HepG2 (cell line): ENCODE data around the gene FGD5. TPM values are rescaled to one million over a fixed set of nuclear protein-coding genes. Genes with fewer than 3 reads are reported as not detected.

Source experiments
- ATAC-seq: fragments of 200-7000 bp; cut with Tn5 transposase; 3 replicates; pipeline ENCODE4 v1.9.1; 2020; ENCODE audit warnings: mild to moderate bottlenecking, moderate library complexity
- BruUV-seq: library from RNA; stranded (reverse); fragments of 400-500 nt; replicated peaks from 2 replicates; lab custom pipeline; 2021; lab: Mats Ljungman, UMichigan
- CTCF ChIA-PET: fragments of 300-600 bp; formaldehyde crosslinking; extraction: SDS; loops from one replicate; lab custom pipeline; 2021; ENCODE audit warnings: low total read pairs, inconsistent platforms, low intra/inter-chr PET ratio; lab: Yijun Ruan, JAX
- POLR2A ChIA-PET: fragments of 350-600 bp; sonication (Branson Sonifier 250); formaldehyde crosslinking; loops from one replicate; lab custom pipeline; 2020; ENCODE audit warnings: antibody characterized with exemption, inconsistent platforms; lab: Yijun Ruan, JAX
- DNase-seq: peaks from one replicate; pipeline ENCODE4 v3.0.0-alpha.2; 2015; ENCODE audit warnings: low spot score
- FAIRE-seq: peaks from 3 replicates; lab custom pipeline; 2011; peaks lifted over from hg19 to GRCh38; lab: Jason Lieb, UNC
- H2AFZ ChIP-seq: one replicate; pipeline ENCODE4 v1.6.1; 2011; ENCODE audit warnings: low read length, inconsistent platforms
- H3K27ac ChIP-seq: fragments of 300-600 bp; 3 replicates; pipeline ENCODE4 v1.8.0; 2011; ENCODE audit warnings: mixed run types, mild to moderate bottlenecking, mixed read lengths, low read length, inconsistent platforms; ENCODE audit not compliant: insufficient read depth; ENCODE audit errors: extremely low read length
- H3K27me3 ChIP-seq, 2 experiments: fragments of 200-600 bp in 1 of 2; 2 replicates in 1 of 2; 3 replicates in 1 of 2; pipeline versions ENCODE4 v1.6.0 to v1.8.0; 2011; ENCODE audit warnings: low read length in 2 of 2, mild to moderate bottlenecking in 2 of 2, moderate library complexity in 2 of 2, inconsistent platforms in 1 of 2; ENCODE audit not compliant: insufficient read depth in 2 of 2, control insufficient read depth in 1 of 2
- H3K36me3 ChIP-seq, 2 experiments: fragments of 200-600 bp in 1 of 2; replicated peaks in 1 of 2; 2 replicates in 1 of 2; 3 replicates in 1 of 2; pipeline versions ENCODE4 v1.5.1 to v1.8.0; 2011; ENCODE audit warnings: low read length in 2 of 2, inconsistent platforms in 1 of 2; ENCODE audit not compliant: insufficient read depth in 2 of 2, control insufficient read depth in 1 of 2
- H3K4me1 ChIP-seq: 2 replicates; pipeline ENCODE4 v1.5.1; 2012; ENCODE audit warnings: low read length, inconsistent platforms; ENCODE audit not compliant: insufficient read depth
- H3K4me2 ChIP-seq: 2 replicates; pipeline ENCODE4 v1.6.0; 2011; ENCODE audit warnings: low read depth, low read length, inconsistent platforms
- H3K4me3 ChIP-seq, 3 experiments: fragments of 200-600 bp in 1 of 3; sonication (generic), shearing (Covaris generic) in 1 of 3; replicated peaks in 1 of 3; 2 replicates each; pipeline ENCODE4 v1.5.1; 2011 to 2016; ENCODE audit warnings: low read length in 3 of 3, inconsistent platforms in 2 of 3, low read depth in 2 of 3, mild to moderate bottlenecking in 2 of 3, control low read depth in 1 of 3, mixed read lengths in 1 of 3; ENCODE audit not compliant: insufficient read depth in 1 of 3
- H3K79me2 ChIP-seq: one replicate; pipeline ENCODE4 v1.6.1; 2011; ENCODE audit warnings: low read length, inconsistent platforms; ENCODE audit not compliant: insufficient read depth
- H3K9ac ChIP-seq: 2 replicates; pipeline ENCODE4 v1.6.0; 2011; ENCODE audit warnings: mild to moderate bottlenecking, low read depth, low read length, inconsistent platforms; ENCODE audit not compliant: insufficient read depth
- H3K9me3 ChIP-seq: 2 replicates; pipeline ENCODE4 v1.5.1; 2012; ENCODE audit warnings: mild to moderate bottlenecking, low read length
- H4K20me1 ChIP-seq: 2 replicates; pipeline ENCODE4 v1.6.0; 2011; ENCODE audit warnings: inconsistent platforms, mild to moderate bottlenecking, low read length, moderate library complexity; ENCODE audit not compliant: insufficient read depth
- EED ChIP-seq: sonication (generic); formaldehyde crosslinking; IDR thresholded peaks from 2 replicates; pipeline ENCODE4 v1.5.0; 2020; ENCODE audit warnings: mild to moderate bottlenecking, missing genetic modification reagents
- FOXP1 ChIP-seq, 2 experiments: fragments of 450-650 bp in 1 of 2; IDR thresholded peaks; 2 replicates each; pipeline ENCODE4 v1.6.1; 2017 to 2018; ENCODE audit warnings: antibody characterized with exemption in 1 of 2
- HOXA3 ChIP-seq: sonication (generic); formaldehyde crosslinking; IDR thresholded peaks from 2 replicates; pipeline ENCODE4 v1.5.0; 2020; ENCODE audit warnings: missing genetic modification reagents
- ISX ChIP-seq: sonication (generic); formaldehyde crosslinking; conservative IDR thresholded peaks from 2 replicates; pipeline ENCODE4 v1.5.0; 2020; ENCODE audit warnings: missing genetic modification reagents
- KAT2B ChIP-seq: fragments of 150-350 bp; IDR thresholded peaks from 2 replicates; pipeline ENCODE4 v1.6.1; 2014; ENCODE audit warnings: low read depth, low read length, borderline replicate concordance
- MAFK ChIP-seq, 2 experiments: IDR thresholded peaks in 1 of 2; conservative IDR thresholded peaks in 1 of 2; 2 replicates each; pipeline ENCODE4 v1.6.1; 2011; ENCODE audit warnings: improper control_type of control experiment in 2 of 2, low read length in 2 of 2
- ONECUT2 ChIP-seq: sonication (generic); formaldehyde crosslinking; IDR thresholded peaks from 2 replicates; pipeline ENCODE4 v1.4.0; 2020; ENCODE audit warnings: missing genetic modification reagents
- SOX5 ChIP-seq: IDR thresholded peaks from 2 replicates; pipeline ENCODE4 v1.6.1; 2016; ENCODE audit warnings: borderline replicate concordance
- ZNF564 ChIP-seq: sonication (generic); formaldehyde crosslinking; IDR thresholded peaks from 2 replicates; pipeline ENCODE4 v1.8.1; 2023; ENCODE audit warnings: mild to moderate bottlenecking, missing genetic modification reagents
- ZNF709 ChIP-seq: sonication (generic); formaldehyde crosslinking; IDR thresholded peaks from 2 replicates; pipeline ENCODE4 v1.5.0; 2020; ENCODE audit warnings: mild to moderate bottlenecking, missing genetic modification reagents
- WGBS: methylation state at CpG from one replicate; pipeline ENCODE4 v1.1.6; 2017; ENCODE audit warnings: low lambda C conversion rate; 5-methylcytosine and 5-hydroxymethylcytosine counted together
- in situ Hi-C: cut with HindIII; loops from 2 replicates; pipeline ENCODE4 v1.10.0; 2017; ENCODE audit warnings: low pct_unique_long_range_greater_than_20kb; ENCODE audit not compliant: extremely low pct_ligation_motif_present
- intact Hi-C: fragments of 100-400 bp; cut with micrococcal nuclease; formaldehyde crosslinking; loops from one replicate; pipeline ENCODE4 v1.10.0; 2022; ENCODE audit not compliant: unreplicated experiment
- polyA plus RNA-seq, 8 experiments: library from polyadenylated mRNA; depleted of rRNA in 3 of 8; stranded (reverse) in 7 of 8; unstranded in 1 of 8; fragments of >200 nt; fragmentation: Illumina TruSeq in 4 of 8; extraction: Trizol in 4 of 8; gene quantifications; 2 replicates each; pipeline versions ENCODE4 v1.2.1 to v1.2.3, GENCODE V29; 2011 to 2016; ENCODE audit warnings: low read depth in 4 of 8, missing spikeins in 1 of 8, mixed read lengths in 1 of 8; ENCODE audit not compliant: insufficient read depth in 1 of 8
- total RNA-seq, 5 experiments: library from RNA; depleted of rRNA; stranded (reverse); fragments of >200 nt; fragmentation: Illumina TruSeq; extraction: Trizol; gene quantifications; 2 replicates each; pipeline ENCODE4 v1.2.3, GENCODE V29; 2016; ENCODE audit warnings: low read depth in 1 of 5
- TF ChIP-seq, protein P1 (sequence below): sonication (generic); formaldehyde crosslinking; IDR thresholded peaks from 2 replicates; pipeline ENCODE4 v1.4.0; 2020; ENCODE audit warnings: low read depth, missing genetic modification reagents
- TF ChIP-seq, protein P2 (sequence below): sonication (generic); formaldehyde crosslinking; IDR thresholded peaks from 2 replicates; pipeline ENCODE4 v1.4.0; 2020; ENCODE audit warnings: mild to moderate bottlenecking, missing genetic modification reagents
- TF ChIP-seq, protein P3 (sequence below): IDR thresholded peaks from 2 replicates; pipeline ENCODE4 v1.6.1; 2016
- TF ChIP-seq, protein P4 (sequence below): sonication (generic); formaldehyde crosslinking; IDR thresholded peaks from 2 replicates; pipeline ENCODE4 v1.4.0; 2020; ENCODE audit warnings: mild to moderate bottlenecking, missing genetic modification reagents
- TF ChIP-seq, protein P5 (sequence below): IDR thresholded peaks from 2 replicates; pipeline ENCODE4 v1.6.1; 2016; ENCODE audit warnings: missing genetic modification reagents, missing compliant biosample characterization
- TF ChIP-seq, protein P6 (sequence below): sonication (generic); formaldehyde crosslinking; IDR thresholded peaks from 2 replicates; pipeline ENCODE4 v1.5.0; 2020; ENCODE audit warnings: mild to moderate bottlenecking, missing genetic modification reagents
- TF ChIP-seq, protein P7 (sequence below): sonication (generic); formaldehyde crosslinking; IDR thresholded peaks from 2 replicates; pipeline ENCODE4 v1.5.1; 2020; ENCODE audit warnings: missing genetic modification reagents, mild to moderate bottlenecking, borderline replicate concordance

Gene FGD5
- total and polyA plus RNA-seq, 2 of the 13 experiments (the other 11 are each of a cell fraction or from before 2014, with no cell fraction given) = 0.17 TPM; not detected in 1

DNA sequence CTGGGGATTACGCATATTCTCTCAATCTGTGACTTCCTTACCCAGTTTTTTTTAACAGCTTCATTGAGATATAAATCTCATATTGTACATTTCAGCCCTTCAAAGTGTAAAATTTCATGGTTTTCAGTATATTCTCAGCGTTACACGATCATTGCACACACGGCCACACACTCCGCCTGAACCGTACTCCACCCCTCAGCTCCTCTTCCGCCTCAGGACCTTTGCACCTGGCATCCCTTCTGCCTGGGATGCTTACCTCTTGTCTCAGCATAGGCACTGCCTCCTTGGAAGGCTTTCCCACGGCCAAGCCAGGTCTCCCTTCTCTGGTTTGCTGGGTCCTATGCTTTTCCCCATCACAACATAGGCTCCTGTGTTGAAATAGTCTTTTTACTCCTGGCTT is 71.2 kb downstream of the FGD5 start:
- no peaks in the 10 kb centered on the region for H3K79me2 ChIP-seq
- in situ Hi-C loops = no loop called here
- no peak overlapping the region for H2AFZ ChIP-seq
- no peak for DNase-seq
- H4K20me1 ChIP-seq = no peaks in the 10 kb centered on the region
- FAIRE-seq = no peak
- BruUV-seq = no TSS peak
- peaks cover 3 to 36% of the 10 kb centered on the region in 2 experiments for H3K27me3 ChIP-seq
- no peak for ATAC-seq
- POLR2A ChIA-PET = no interaction called here
- CTCF ChIA-PET = no interaction called here
- WGBS = 39% methylated on average over 8 of the region's 8 CpGs
- no peaks in the 10 kb centered on the region for H3K36me3 ChIP-seq
- H3K27ac ChIP-seq = no peak overlapping the region
- H3K4me1 ChIP-seq = peaks cover 8% of the 10 kb centered on the region
- no peak overlapping the region for H3K9ac ChIP-seq
- H3K4me2 ChIP-seq = no peak overlapping the region
- intact Hi-C loops = no loop called here
- H3K4me3 ChIP-seq = no peak overlapping the region
- H3K9me3 ChIP-seq = no peaks in the 10 kb centered on the region
- no peak for TF ChIP-seq EED (CRISPR knock-in tag)
- TF ChIP-seq ONECUT2 = no peak
- TF ChIP-seq, protein P1, sequence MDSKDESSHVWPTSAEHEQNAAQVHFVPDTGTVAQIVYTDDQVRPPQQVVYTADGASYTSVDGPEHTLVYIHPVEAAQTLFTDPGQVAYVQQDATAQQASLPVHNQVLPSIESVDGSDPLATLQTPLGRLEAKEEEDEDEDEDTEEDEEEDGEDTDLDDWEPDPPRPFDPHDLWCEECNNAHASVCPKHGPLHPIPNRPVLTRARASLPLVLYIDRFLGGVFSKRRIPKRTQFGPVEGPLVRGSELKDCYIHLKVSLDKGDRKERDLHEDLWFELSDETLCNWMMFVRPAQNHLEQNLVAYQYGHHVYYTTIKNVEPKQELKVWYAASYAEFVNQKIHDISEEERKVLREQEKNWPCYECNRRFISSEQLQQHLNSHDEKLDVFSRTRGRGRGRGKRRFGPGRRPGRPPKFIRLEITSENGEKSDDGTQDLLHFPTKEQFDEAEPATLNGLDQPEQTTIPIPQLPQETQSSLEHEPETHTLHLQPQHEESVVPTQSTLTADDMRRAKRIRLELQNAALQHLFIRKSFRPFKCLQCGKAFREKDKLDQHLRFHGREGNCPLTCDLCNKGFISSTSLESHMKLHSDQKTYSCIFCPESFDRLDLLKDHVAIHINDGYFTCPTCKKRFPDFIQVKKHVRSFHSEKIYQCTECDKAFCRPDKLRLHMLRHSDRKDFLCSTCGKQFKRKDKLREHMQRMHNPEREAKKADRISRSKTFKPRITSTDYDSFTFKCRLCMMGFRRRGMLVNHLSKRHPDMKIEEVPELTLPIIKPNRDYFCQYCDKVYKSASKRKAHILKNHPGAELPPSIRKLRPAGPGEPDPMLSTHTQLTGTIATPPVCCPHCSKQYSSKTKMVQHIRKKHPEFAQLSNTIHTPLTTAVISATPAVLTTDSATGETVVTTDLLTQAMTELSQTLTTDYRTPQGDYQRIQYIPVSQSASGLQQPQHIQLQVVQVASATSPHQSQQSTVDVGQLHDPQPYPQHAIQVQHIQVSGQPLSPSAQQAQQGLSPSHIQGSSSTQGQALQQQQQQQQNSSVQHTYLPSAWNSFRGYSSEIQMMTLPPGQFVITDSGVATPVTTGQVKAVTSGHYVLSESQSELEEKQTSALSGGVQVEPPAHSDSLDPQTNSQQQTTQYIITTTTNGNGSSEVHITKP = no peak
- TF ChIP-seq ISX = no peak
- no peak for TF ChIP-seq KAT2B
- TF ChIP-seq, protein P2, sequence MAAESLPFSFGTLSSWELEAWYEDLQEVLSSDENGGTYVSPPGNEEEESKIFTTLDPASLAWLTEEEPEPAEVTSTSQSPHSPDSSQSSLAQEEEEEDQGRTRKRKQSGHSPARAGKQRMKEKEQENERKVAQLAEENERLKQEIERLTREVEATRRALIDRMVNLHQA (CRISPR knock-in tag) = no peak
- no peak for TF ChIP-seq SOX5 (CRISPR knock-in tag)
- TF ChIP-seq ZNF709 (CRISPR knock-in tag) = no peak
- TF ChIP-seq ZNF564 (CRISPR knock-in tag) = no peak
- TF ChIP-seq, protein P3, sequence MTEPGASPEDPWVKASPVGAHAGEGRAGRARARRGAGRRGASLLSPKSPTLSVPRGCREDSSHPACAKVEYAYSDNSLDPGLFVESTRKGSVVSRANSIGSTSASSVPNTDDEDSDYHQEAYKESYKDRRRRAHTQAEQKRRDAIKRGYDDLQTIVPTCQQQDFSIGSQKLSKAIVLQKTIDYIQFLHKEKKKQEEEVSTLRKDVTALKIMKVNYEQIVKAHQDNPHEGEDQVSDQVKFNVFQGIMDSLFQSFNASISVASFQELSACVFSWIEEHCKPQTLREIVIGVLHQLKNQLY (CRISPR knock-in tag) = no peak
- TF ChIP-seq, protein P4, sequence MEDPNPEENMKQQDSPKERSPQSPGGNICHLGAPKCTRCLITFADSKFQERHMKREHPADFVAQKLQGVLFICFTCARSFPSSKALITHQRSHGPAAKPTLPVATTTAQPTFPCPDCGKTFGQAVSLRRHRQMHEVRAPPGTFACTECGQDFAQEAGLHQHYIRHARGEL (CRISPR knock-in tag) = no peak
- TF ChIP-seq, protein P5, sequence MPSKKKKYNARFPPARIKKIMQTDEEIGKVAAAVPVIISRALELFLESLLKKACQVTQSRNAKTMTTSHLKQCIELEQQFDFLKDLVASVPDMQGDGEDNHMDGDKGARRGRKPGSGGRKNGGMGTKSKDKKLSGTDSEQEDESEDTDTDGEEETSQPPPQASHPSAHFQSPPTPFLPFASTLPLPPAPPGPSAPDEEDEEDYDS (CRISPR knock-in tag) = no peak
- TF ChIP-seq, protein P6, sequence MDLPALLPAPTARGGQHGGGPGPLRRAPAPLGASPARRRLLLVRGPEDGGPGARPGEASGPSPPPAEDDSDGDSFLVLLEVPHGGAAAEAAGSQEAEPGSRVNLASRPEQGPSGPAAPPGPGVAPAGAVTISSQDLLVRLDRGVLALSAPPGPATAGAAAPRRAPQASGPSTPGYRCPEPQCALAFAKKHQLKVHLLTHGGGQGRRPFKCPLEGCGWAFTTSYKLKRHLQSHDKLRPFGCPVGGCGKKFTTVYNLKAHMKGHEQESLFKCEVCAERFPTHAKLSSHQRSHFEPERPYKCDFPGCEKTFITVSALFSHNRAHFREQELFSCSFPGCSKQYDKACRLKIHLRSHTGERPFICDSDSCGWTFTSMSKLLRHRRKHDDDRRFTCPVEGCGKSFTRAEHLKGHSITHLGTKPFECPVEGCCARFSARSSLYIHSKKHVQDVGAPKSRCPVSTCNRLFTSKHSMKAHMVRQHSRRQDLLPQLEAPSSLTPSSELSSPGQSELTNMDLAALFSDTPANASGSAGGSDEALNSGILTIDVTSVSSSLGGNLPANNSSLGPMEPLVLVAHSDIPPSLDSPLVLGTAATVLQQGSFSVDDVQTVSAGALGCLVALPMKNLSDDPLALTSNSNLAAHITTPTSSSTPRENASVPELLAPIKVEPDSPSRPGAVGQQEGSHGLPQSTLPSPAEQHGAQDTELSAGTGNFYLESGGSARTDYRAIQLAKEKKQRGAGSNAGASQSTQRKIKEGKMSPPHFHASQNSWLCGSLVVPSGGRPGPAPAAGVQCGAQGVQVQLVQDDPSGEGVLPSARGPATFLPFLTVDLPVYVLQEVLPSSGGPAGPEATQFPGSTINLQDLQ (CRISPR knock-in tag) = no peak
- no peak for TF ChIP-seq FOXP1 (IDR thresholded peaks at IDR 0.05)
- TF ChIP-seq FOXP1 (CRISPR knock-in tag; IDR thresholded peaks at IDR 0.05) = no peak
- TF ChIP-seq, protein P7, sequence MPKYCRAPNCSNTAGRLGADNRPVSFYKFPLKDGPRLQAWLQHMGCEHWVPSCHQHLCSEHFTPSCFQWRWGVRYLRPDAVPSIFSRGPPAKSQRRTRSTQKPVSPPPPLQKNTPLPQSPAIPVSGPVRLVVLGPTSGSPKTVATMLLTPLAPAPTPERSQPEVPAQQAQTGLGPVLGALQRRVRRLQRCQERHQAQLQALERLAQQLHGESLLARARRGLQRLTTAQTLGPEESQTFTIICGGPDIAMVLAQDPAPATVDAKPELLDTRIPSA = no peak
- TF ChIP-seq HOXA3 (CRISPR knock-in tag) = no peak
- no peak for TF ChIP-seq MAFK (conservative IDR thresholded peaks at IDR 0.05 in 1 of 2, IDR thresholded peaks at IDR 0.05 in 1 of 2; ENCODE audit: low read length in 2 of 2)
